K562 (cell line): ENCODE results near the gene GNAQ. TPM values are rescaled to one million over a fixed set of nuclear protein-coding genes. Genes with fewer than 3 reads are reported as not detected.

Experiments used
- ATAC-seq: fragments of 200-7000 bp; cut with Tn5 transposase; 3 replicates; pipeline ENCODE4 v1.9.1; 2020; ENCODE audit warnings: moderate library complexity
- BruUV-seq: library from RNA; stranded (reverse); fragments of 400-500 nt; replicated peaks from 2 replicates; lab custom pipeline; 2021; lab: Mats Ljungman, UMichigan
- CTCF ChIA-PET: fragments of 300-600 bp; formaldehyde crosslinking; extraction: SDS; loops from one replicate; lab custom pipeline; 2021; ENCODE audit warnings: low intra/inter-chr PET ratio; lab: Yijun Ruan, JAX
- POLR2A ChIA-PET: fragments of 300-600, 350-650 bp; sonication (Branson Sonifier 250); formaldehyde crosslinking; extraction: SDS; loops from one replicate; lab custom pipeline; 2021; ENCODE audit warnings: antibody characterized with exemption, inconsistent platforms; lab: Yijun Ruan, JAX
- DNase-seq, 4 experiments: peaks; one replicate each; pipeline versions ENCODE4 v3.0.0 to v3.0.0-alpha.2; 2011 to 2018; ENCODE audit warnings: low spot score in 3 of 4, mixed read lengths in 3 of 4; ENCODE audit errors: extremely low read depth in 1 of 4
- FAIRE-seq: peaks from 2 replicates; lab custom pipeline; 2011; peaks lifted over from hg19 to GRCh38; lab: Jason Lieb, UNC
- H2AFZ ChIP-seq: 2 replicates; pipeline ENCODE4 v1.6.0; 2011; ENCODE audit warnings: low read depth, low read length, control low read depth, inconsistent platforms
- H3K27ac ChIP-seq: fragments of 200-600 bp; 3 replicates; pipeline ENCODE4 v1.8.0; 2011; ENCODE audit warnings: low read depth, mild to moderate bottlenecking, control low read depth, inconsistent platforms, low read length, moderate library complexity, mixed read lengths; ENCODE audit errors: extremely low read depth
- H3K27me3 ChIP-seq, 2 experiments: fragments of 300-600 bp in 1 of 2; 2 replicates in 1 of 2; 3 replicates in 1 of 2; pipeline versions ENCODE4 v1.6.0 to v1.8.0; 2011; ENCODE audit warnings: inconsistent platforms in 2 of 2, low read length in 2 of 2, mild to moderate bottlenecking in 1 of 2, mixed read lengths in 1 of 2, moderate library complexity in 1 of 2; ENCODE audit not compliant: control insufficient read depth in 2 of 2, insufficient read depth in 2 of 2
- H3K36me3 ChIP-seq: fragments of 300-600 bp; 3 replicates; pipeline ENCODE4 v1.8.0; 2011; ENCODE audit warnings: mild to moderate bottlenecking, low read length, inconsistent platforms; ENCODE audit not compliant: control insufficient read depth, insufficient read depth
- H3K4me1 ChIP-seq, 2 experiments: fragments of 200-600 bp in 1 of 2; replicated peaks in 1 of 2; 2 replicates in 1 of 2; 3 replicates in 1 of 2; pipeline versions ENCODE4 v1.5.1 to v1.8.0; 2011; ENCODE audit warnings: inconsistent platforms in 2 of 2, low read length in 2 of 2, mild to moderate bottlenecking in 1 of 2, mixed read lengths in 1 of 2, moderate library complexity in 1 of 2; ENCODE audit not compliant: control insufficient read depth in 2 of 2, insufficient read depth in 2 of 2
- H3K4me2 ChIP-seq: 2 replicates; pipeline ENCODE4 v1.6.1; 2011; ENCODE audit warnings: low read length, control low read depth, inconsistent platforms, mixed read lengths; ENCODE audit not compliant: insufficient read depth
- H3K4me3 ChIP-seq: fragments of 200-600 bp; sonication (generic), shearing (Covaris generic); 2 replicates; pipeline ENCODE4 v1.5.1; 2016; ENCODE audit warnings: control low read depth, inconsistent platforms
- H3K79me2 ChIP-seq: fragments of 200-600 bp; 3 replicates; pipeline ENCODE4 v1.8.0; 2011; ENCODE audit warnings: low read length, inconsistent platforms; ENCODE audit not compliant: control insufficient read depth, insufficient read depth
- H3K9ac ChIP-seq, 2 experiments: 2 replicates each; pipeline versions ENCODE4 v1.6.0 to v1.6.1; 2011; ENCODE audit warnings: low read depth in 2 of 2, low read length in 2 of 2, control low read depth in 1 of 2, inconsistent platforms in 1 of 2, mild to moderate bottlenecking in 1 of 2, mixed read lengths in 1 of 2; ENCODE audit not compliant: insufficient read depth in 1 of 2
- H3K9me1 ChIP-seq: one replicate; pipeline ENCODE4 v1.6.0; 2011; ENCODE audit warnings: inconsistent platforms, mild to moderate bottlenecking, low read length, moderate library complexity; ENCODE audit not compliant: control insufficient read depth, insufficient read depth
- H3K9me3 ChIP-seq: replicated peaks from 2 replicates; pipeline ENCODE4 v1.5.1; 2011; ENCODE audit warnings: low read depth, low read length, inconsistent platforms; ENCODE audit not compliant: control insufficient read depth, insufficient read depth
- H4K20me1 ChIP-seq: replicated peaks from 2 replicates; pipeline ENCODE4 v1.6.1; 2011; ENCODE audit warnings: low read length, inconsistent platforms, mixed read lengths; ENCODE audit not compliant: control insufficient read depth, insufficient read depth
- CCNT2 ChIP-seq: IDR thresholded peaks from 2 replicates; pipeline ENCODE4 v1.6.1; 2011; ENCODE audit warnings: borderline replicate concordance, low read depth, mild to moderate bottlenecking, moderate library complexity, mixed read lengths, low read length; ENCODE audit not compliant: insufficient read length; ENCODE audit errors: extremely low read depth
- CHCHD3 ChIP-seq: fragments of 250-450 bp; sonication (Bioruptor Pico); IDR thresholded peaks from 2 replicates; pipeline ENCODE4 v2.1.2; 2022; ENCODE audit warnings: mild to moderate bottlenecking
- E2F1 ChIP-seq: sonication (generic); formaldehyde crosslinking; IDR thresholded peaks from 2 replicates; pipeline ENCODE4 v1.8.1; 2023; ENCODE audit warnings: mild to moderate bottlenecking, missing genetic modification reagents, moderate library complexity
- EZH2 ChIP-seq: IDR thresholded peaks from 2 replicates; pipeline ENCODE4 v1.6.1; 2012; ENCODE audit warnings: low read depth, mild to moderate bottlenecking, inconsistent platforms, low read length, borderline replicate concordance
- GATAD2B ChIP-seq: fragments of 450-650 bp; IDR thresholded peaks from 2 replicates; pipeline ENCODE4 v1.6.1; 2017; ENCODE audit warnings: mild to moderate bottlenecking, borderline replicate concordance
- LCOR ChIP-seq: sonication (generic); formaldehyde crosslinking; IDR thresholded peaks from 2 replicates; pipeline ENCODE4 v1.8.0; 2022; ENCODE audit warnings: mild to moderate bottlenecking, missing genetic modification reagents
- NR3C1 ChIP-seq: sonication (generic); formaldehyde crosslinking; IDR thresholded peaks from 2 replicates; pipeline ENCODE4 v1.8.1; 2022; ENCODE audit warnings: missing genetic modification reagents
- POLR2AphosphoS5 ChIP-seq: IDR thresholded peaks from 2 replicates; pipeline ENCODE4 v1.6.1; 2011; ENCODE audit warnings: mild to moderate bottlenecking, low read depth, low read length, moderate library complexity; ENCODE audit not compliant: control insufficient read depth, insufficient read depth
- SMC3 ChIP-seq: conservative IDR thresholded peaks from 2 replicates; pipeline ENCODE4 v1.6.1; 2011; ENCODE audit warnings: low read depth, low read length, improper control_type of control experiment; ENCODE audit not compliant: insufficient read depth
- STAT5B ChIP-seq: fragments of 250-450 bp; sonication (Bioruptor Pico); IDR thresholded peaks from 2 replicates; pipeline ENCODE4 v1.8.0; 2021; ENCODE audit warnings: mild to moderate bottlenecking, inconsistent platforms
- WHSC1 ChIP-seq: IDR thresholded peaks from one replicate; pipeline ENCODE4 v1.6.1; 2012; ENCODE audit warnings: low read length, control low read depth, inconsistent platforms
- ZBTB7A ChIP-seq: IDR thresholded peaks from 2 replicates; pipeline ENCODE4 v1.6.1; 2011; ENCODE audit warnings: low read depth, mild to moderate bottlenecking, low read length, moderate library complexity, borderline replicate concordance; ENCODE audit not compliant: control insufficient read depth
- ZNF124 ChIP-seq: sonication (generic); formaldehyde crosslinking; IDR thresholded peaks from 2 replicates; pipeline ENCODE4 v1.8.1; 2022; ENCODE audit warnings: missing genetic modification reagents
- ZNF197 ChIP-seq: fragments of 200-800 bp; sonication (Bioruptor generic); IDR thresholded peaks from 2 replicates; pipeline ENCODE4 v1.6.1; 2016; ENCODE audit warnings: low read depth, missing genetic modification characterization, missing compliant biosample characterization
- ZNF282 ChIP-seq: sonication (generic); formaldehyde crosslinking; IDR thresholded peaks from 2 replicates; pipeline ENCODE4 v1.8.1; 2023; ENCODE audit warnings: missing genetic modification reagents
- WGBS: fragments of 100-300 bp; shearing (Covaris generic); methylation state at CpG from one replicate; pipeline ENCODE4 v1.1.6; 2016; ENCODE audit warnings: low coverage, mixed read lengths; ENCODE audit not compliant: insufficient coverage; ENCODE audit errors: missing lambda C conversion rate; 5-methylcytosine and 5-hydroxymethylcytosine counted together
- in situ Hi-C: fragments of 300-500 bp; cut with MboI; formaldehyde crosslinking; loops from 4 replicates; pipeline ENCODE4 v1.15.0; 2018; ENCODE audit warnings: inconsistent platforms, mixed read lengths
- intact Hi-C: fragments of 100-400 bp; cut with micrococcal nuclease; formaldehyde crosslinking; loops from 2 replicates; pipeline ENCODE4 v1.14.2; 2022
- polyA plus RNA-seq, 8 experiments: library from polyadenylated mRNA; depleted of rRNA in 4 of 8; stranded (reverse) in 5 of 8; unstranded in 3 of 8; fragments of >200 nt; fragmentation: Nextera tagmentation in 2 of 8; fragmentation: Illumina TruSeq in 1 of 8; extraction: Ambion mirVana in 2 of 8; extraction: Trizol in 1 of 8; gene quantifications; 2 replicates each; pipeline versions ENCODE4 v1.2.1 to v1.2.3, GENCODE V29; 2011 to 2014; ENCODE audit warnings: inconsistent platforms in 1 of 8, missing spikeins in 1 of 8
- total RNA-seq, 7 experiments: library from RNA; depleted of rRNA in 6 of 7; stranded (reverse); fragments of >200 nt in 6 of 7; fragmentation: Illumina TruSeq in 2 of 7; extraction: Trizol in 2 of 7; gene quantifications; 2 replicates each; pipeline versions ENCODE4 v1.2.1 to v1.2.3, GENCODE V29; 2011 to 2021; ENCODE audit warnings: low replicate concordance in 1 of 7
- TF ChIP-seq, protein P1 (sequence below): sonication (generic); formaldehyde crosslinking; IDR thresholded peaks from 2 replicates; pipeline ENCODE4 v1.8.0; 2022; ENCODE audit warnings: mild to moderate bottlenecking, missing genetic modification reagents

Gene GNAQ
- total and polyA plus RNA-seq, 9 of the 15 experiments (the other 6 are each of a cell fraction or from before 2014, with no cell fraction given), result 4.8 to 27.9 (median 17.5) TPM

GRCh38 chr9:77809552-77809951, 222.1 kb downstream of the GNAQ start:
- 89% methylated on average over 1 of the region's 1 CpG for WGBS
- no peak overlapping the region for H3K9ac ChIP-seq
- H3K9me3 ChIP-seq, result no peaks in the 10 kb centered on the region
- no peak for DNase-seq
- no TSS peak for BruUV-seq
- peaks cover 43% of the 10 kb centered on the region for H3K36me3 ChIP-seq
- CTCF ChIA-PET, result no interaction called here
- no peak for TF ChIP-seq EZH2
- TF ChIP-seq, protein P1, sequence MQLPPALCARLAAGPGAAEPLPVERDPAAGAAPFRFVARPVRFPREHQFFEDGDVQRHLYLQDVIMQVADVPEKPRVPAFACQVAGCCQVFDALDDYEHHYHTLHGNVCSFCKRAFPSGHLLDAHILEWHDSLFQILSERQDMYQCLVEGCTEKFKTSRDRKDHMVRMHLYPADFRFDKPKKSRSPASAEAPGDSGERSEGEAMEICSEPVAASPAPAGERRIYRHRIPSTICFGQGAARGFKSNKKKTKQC (CRISPR knock-in tag), result no peak
- no peak for TF ChIP-seq ZNF124 (CRISPR knock-in tag)
- no peak for TF ChIP-seq ZBTB7A
- no peak for TF ChIP-seq ZNF197 (CRISPR knock-in tag)
- no peak for TF ChIP-seq CCNT2
- TF ChIP-seq WHSC1, result no peak
- no peak for TF ChIP-seq LCOR (CRISPR knock-in tag)
- TF ChIP-seq E2F1, result no peak
- no peak for TF ChIP-seq POLR2AphosphoS5
- TF ChIP-seq GATAD2B, result no peak
- no peak for TF ChIP-seq CHCHD3 (CRISPR knock-in tag)
- no peak for TF ChIP-seq NR3C1 (CRISPR knock-in tag)
- no peak for TF ChIP-seq STAT5B (CRISPR knock-in tag)
- TF ChIP-seq ZNF282 (CRISPR knock-in tag), result no peak
- TF ChIP-seq SMC3, result no peak
- TF ChIP-seq, all 486 proteins: peak for 0
- no peak for FAIRE-seq
- Histone ChIP-seq H4K20me1 (no peaks in the 10 kb centered on the region), H3K9me1 (no peaks in the 10 kb centered on the region), H3K4me3 (no peak overlapping the region), H3K27ac (no peak overlapping the region), H3K4me1 (peaks cover 0 to 29% of the 10 kb centered on the region in 2 experiments; a peak in 2 of 5 replicates), H2AFZ (no peak overlapping the region), H3K79me2 (peaks cover 12% of the 10 kb centered on the region), H3K27me3 (no peaks in the 10 kb centered on the region), H3K4me2 (no peak overlapping the region)
- in situ Hi-C loops (no loop called here), intact Hi-C loops (no loop called here)
- no peak for ATAC-seq
- POLR2A ChIA-PET, result interaction anchor here (0.6 to 1.6 kb wide), 2 partner anchors 8 to 124 kb away, joined by 3 read pairs; no protein-coding TSS in a partner anchor
